Thoracic aorta (tissue), 2 donors: ENCODE results near the gene YBX2. TPM values are rescaled to one million over a fixed set of nuclear protein-coding genes. Genes with fewer than 3 reads are reported as not detected.

Experiments
- ATAC-seq: fragments of 150-250 bp; one replicate; pipeline ENCODE4 v1.8.0; 2017; ENCODE audit warnings: low read depth; ENCODE audit not compliant: insufficient number of reproducible peaks, low FRiP score
- DNase-seq: peaks from one replicate; pipeline ENCODE4 v3.0.0-alpha.2; 2020; ENCODE audit warnings: low spot score
- H3K27ac ChIP-seq, 2 donors: fragments of 200-600 bp; sonication (generic); 1 replicate in 1 of 2; 2 replicates in 1 of 2; pipeline ENCODE4 v1.5.1; 2016; ENCODE audit warnings: mild to moderate bottlenecking in 2 of 2, moderate library complexity in 2 of 2
- H3K27me3 ChIP-seq: fragments of 200-600 bp; sonication (generic); replicated peaks from 2 replicates; pipeline ENCODE4 v1.6.0; 2016; ENCODE audit warnings: mild to moderate bottlenecking; ENCODE audit not compliant: insufficient read depth
- H3K36me3 ChIP-seq: fragments of 200-600 bp; sonication (generic); one replicate; pipeline ENCODE4 v1.5.1; 2016
- H3K4me1 ChIP-seq, 2 donors: fragments of 200-600 bp; sonication (generic); 1 replicate in 1 of 2; 2 replicates in 1 of 2; pipeline versions ENCODE4 v1.5.1 to v1.6.0; 2016; ENCODE audit warnings: low read depth in 2 of 2, mild to moderate bottlenecking in 1 of 2; ENCODE audit not compliant: control insufficient read depth in 1 of 2
- H3K4me3 ChIP-seq: fragments of 200-600 bp; sonication (generic); 2 replicates; pipeline ENCODE4 v1.5.1; 2016; ENCODE audit warnings: mild to moderate bottlenecking
- H3K9me3 ChIP-seq: fragments of 200-600 bp; sonication (generic); 2 replicates; pipeline ENCODE4 v1.5.1; 2016
- CTCF ChIP-seq: fragments of 200-600 bp; sonication (generic); IDR thresholded peaks from one replicate; pipeline ENCODE4 v1.5.1; 2019; ENCODE audit warnings: antibody characterized with exemption
- total RNA-seq, 2 donors: library from RNA; depleted of rRNA; stranded (reverse); fragments of >200 nt; gene quantifications; one replicate each; pipeline versions ENCODE4 v1.1.0 to v1.2.3, GENCODE V29; 2016

Gene YBX2
- total RNA-seq, 2 donors from 2014 or later = not detected

DNA sequence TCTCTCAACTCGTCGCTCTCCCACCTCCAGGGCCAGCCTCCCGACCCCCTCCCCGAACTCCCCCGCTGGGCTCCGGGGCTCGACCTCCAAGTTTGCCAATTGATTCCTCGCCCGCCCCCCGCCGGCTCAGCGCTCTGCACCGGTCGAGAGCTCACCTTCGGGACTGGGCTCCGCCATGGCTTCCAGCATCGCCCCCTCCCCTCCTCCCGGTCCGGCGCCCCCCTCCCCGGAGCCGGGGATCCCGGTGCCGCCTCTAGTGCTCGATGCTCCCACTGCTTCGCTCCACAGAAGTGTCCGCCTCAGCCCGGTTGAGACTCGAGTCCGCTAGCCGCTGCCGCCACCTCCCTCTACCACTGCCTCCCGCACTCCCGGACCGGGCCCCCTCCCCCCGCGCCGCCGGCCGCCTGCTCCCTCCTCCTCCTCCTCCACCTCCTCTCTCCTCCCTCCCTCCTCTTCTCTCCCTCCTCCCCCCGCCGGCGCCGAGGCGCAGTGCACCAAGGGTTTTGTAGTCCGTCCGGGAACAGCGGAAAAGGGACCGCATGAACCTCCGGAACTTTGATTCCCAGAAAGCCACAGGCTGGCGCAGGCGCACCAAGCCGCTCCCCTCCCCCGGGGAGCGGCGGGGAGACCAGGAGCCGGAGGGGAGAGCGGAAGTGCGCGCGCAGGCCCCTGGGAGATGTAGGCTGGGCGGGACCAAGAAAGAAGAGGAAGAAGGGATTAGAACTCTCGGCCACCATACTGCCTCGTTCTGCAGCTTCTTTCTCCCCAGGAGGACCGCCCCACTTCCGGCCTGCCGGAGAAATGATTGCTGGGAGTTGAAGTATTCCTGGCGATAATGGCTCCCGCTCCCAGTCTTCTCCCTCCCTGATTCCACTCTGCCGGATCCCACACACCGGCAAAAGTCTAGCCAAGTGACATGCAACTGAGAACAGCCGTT is 55.1 kb downstream of the YBX2 start, which contains the start of gene PHF23:
Gene PHF23 (minus strand): TSS at position 367 of the 937 bp plus-strand sequence. CDS start 178 bp downstream, at position 189.
- DNase-seq (peak; percentile 96), ATAC-seq (peak; percentile 58)
- TF ChIP-seq CTCF = no peak
- H3K27me3 ChIP-seq = no peaks in the 10 kb centered on the region
- peaks cover 27 to 37% of the 10 kb centered on the region in 2 donors for H3K4me1 ChIP-seq
- H3K9me3 ChIP-seq = no peaks in the 10 kb centered on the region
- H3K36me3 ChIP-seq = peaks cover 18% of the 10 kb centered on the region
- peak within 1 kb of the TSS; percentile 97 for H3K4me3 ChIP-seq
- peak within 1 kb of the TSS; percentile 84 to 91 for H3K27ac ChIP-seq

GRCh38 chr17:7238420-7239090 is 55.9 kb downstream of the YBX2 start:
- Histone ChIP-seq H3K4me3 (peak overlapping the region; percentile 97), H3K27ac (peak overlapping the region; percentile 84 to 91), H3K4me1 (peaks cover 29 to 36% of the 10 kb centered on the region in 2 donors), H3K36me3 (peaks cover 11% of the 10 kb centered on the region), H3K9me3 (no peaks in the 10 kb centered on the region), H3K27me3 (no peaks in the 10 kb centered on the region)
- no peak for ATAC-seq
- no peak for DNase-seq
- TF ChIP-seq CTCF = no peak

Other genes with a start within 250 kb of the YBX2 start
- 1 to 10 TPM; 3.2 to 5.8 TPM for gene CLEC10A, start 214.4 kb downstream of the YBX2 start, total RNA-seq
- gene ASGR2, start 179.8 kb downstream of the YBX2 start, total RNA-seq = 1 to 10 TPM; 1.4 to 8.1 TPM
- gene ASGR1, start 115.3 kb downstream of the YBX2 start, total RNA-seq = 1 to 10 TPM; 1.9 to 5.4 TPM
- 10 to 100 TPM; 14.0 to 14.8 TPM for gene DLG4, start 74.8 kb downstream of the YBX2 start, total RNA-seq
- gene ACADVL, start 74.7 kb downstream of the YBX2 start, total RNA-seq = 100 to 1,000 TPM; 369 to 471 TPM
- 10 to 100 TPM; 52.8 to 68.5 TPM for gene DVL2, start 60.1 kb downstream of the YBX2 start, total RNA-seq
- gene PHF23, start 55.2 kb downstream of the YBX2 start, total RNA-seq = 10 to 100 TPM; 25.1 to 44.7 TPM
- 100 to 1,000 TPM; 187 to 446 TPM for gene GABARAP, start 52.2 kb downstream of the YBX2 start, total RNA-seq
- 10 to 100 TPM; 51.3 to 51.7 TPM for gene CTDNEP1, start 42.9 kb downstream of the YBX2 start, total RNA-seq
- 10 to 100 TPM; 15.8 to 19.0 TPM for gene ELP5, start 42.4 kb downstream of the YBX2 start, total RNA-seq
- under 1 TPM in 1 of 2 donors, not detected in 1; 0.41 TPM for gene CLDN7, start 32.2 kb downstream of the YBX2 start, total RNA-seq
- 1 to 10 TPM; 1.2 to 7.7 TPM for gene SLC2A4, start 12.9 kb downstream of the YBX2 start, total RNA-seq
- gene EIF5A, start 13.0 kb upstream of the YBX2 start, total RNA-seq = 100 to 1,000 TPM; 118 to 130 TPM
- 10 to 100 TPM; 66.5 to 100.0 TPM for gene GPS2, start 20.7 kb upstream of the YBX2 start, total RNA-seq
- gene NEURL4, start 34.7 kb upstream of the YBX2 start, total RNA-seq = 10 to 100 TPM; 24.4 to 45.3 TPM
- gene ACAP1, start 41.9 kb upstream of the YBX2 start, total RNA-seq = 1 to 10 TPM; 6.8 to 9.9 TPM
- gene KCTD11, start 57.5 kb upstream of the YBX2 start, total RNA-seq = 10 to 100 TPM; 13.3 to 20.2 TPM
- not detected for gene TMEM95, start 60.5 kb upstream of the YBX2 start, total RNA-seq
- 1 to 10 TPM; 3.7 to 4.7 TPM for gene TNK1, start 86.5 kb upstream of the YBX2 start, total RNA-seq
- gene PLSCR3, start 99.9 kb upstream of the YBX2 start, total RNA-seq = 10 to 100 TPM; 31.0 to 49.4 TPM
- 10 to 100 TPM; 27.9 to 88.9 TPM for gene TMEM256, start 109.5 kb upstream of the YBX2 start, total RNA-seq
- gene NLGN2, start 113.2 kb upstream of the YBX2 start, total RNA-seq = 10 to 100 TPM in 1 of 2 donors, 1 to 10 TPM in 1; 9.2 to 20.8 TPM
- not detected for gene SPEM1, start 125.7 kb upstream of the YBX2 start, total RNA-seq
- not detected for gene SPEM2, start 131.0 kb upstream of the YBX2 start, total RNA-seq
- not detected for gene SPEM3, start 134.2 kb upstream of the YBX2 start, total RNA-seq
- gene TMEM102, start 140.8 kb upstream of the YBX2 start, total RNA-seq = 1 to 10 TPM; 7.7 to 9.7 TPM
- under 1 TPM in 1 of 2 donors, not detected in 1; 0.68 TPM for gene FGF11, start 144.9 kb upstream of the YBX2 start, total RNA-seq
- 10 to 100 TPM; 11.6 to 17.6 TPM for gene CHRNB1, start 150.4 kb upstream of the YBX2 start, total RNA-seq
- gene ZBTB4, start 185.0 kb upstream of the YBX2 start, total RNA-seq = 10 to 100 TPM; 56.2 to 72.3 TPM
- gene SLC35G6, start 186.8 kb upstream of the YBX2 start, total RNA-seq = not detected
- gene POLR2A, start 189.7 kb upstream of the YBX2 start, total RNA-seq = 100 to 1,000 TPM in 1 of 2 donors, 10 to 100 TPM in 1; 77.8 to 151 TPM